ENCODE results near the gene HRH2. TPM values are rescaled to one million over a fixed set of nuclear protein-coding genes. Genes with fewer than 3 reads are reported as not detected.

HRH2 gene
- total and polyA plus RNA-seq, 3 experiments from 2014 or later, result 1.3 to 29.6 (median 28.9) TPM

DNA sequence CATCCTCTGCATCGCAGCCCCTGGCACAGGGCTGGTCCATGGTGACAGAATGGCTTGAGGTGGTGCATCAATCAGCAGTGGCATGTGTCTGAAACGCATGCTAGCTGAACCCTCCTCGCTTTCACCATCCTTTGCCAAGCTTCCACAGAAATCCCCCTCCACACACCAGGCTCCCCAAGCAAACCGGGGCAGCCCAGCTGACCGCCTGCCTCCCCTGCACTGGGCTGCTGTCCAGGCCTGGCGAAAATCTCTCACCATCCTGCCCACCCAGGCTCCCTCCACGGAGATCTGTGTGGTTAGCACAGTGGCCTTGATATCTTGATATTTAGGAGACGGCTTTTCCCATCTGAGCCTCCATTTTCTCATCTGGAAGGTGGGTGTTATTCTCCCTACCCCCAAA lies 905 bp upstream of the HRH2 start:
- H3K27ac Mint-ChIP-seq, result no peak overlapping the region
- no peak overlapping the region for H3K27ac ChIP-seq (ENCODE audit: low read depth, low read length)
- no peaks in the 10 kb centered on the region for H3K9me3 ChIP-seq (ENCODE audit: low read length)
- no peak for DNase-seq
- peaks cover 12 to 15% of the 10 kb centered on the region in 2 donors for H3K27me3 Mint-ChIP-seq
- H3K4me1 ChIP-seq (ENCODE audit: insufficient read depth, low read length), result peaks cover 74% of the 10 kb centered on the region
- H3K4me1 Mint-ChIP-seq, result peaks cover 65 to 74% (median 70%) of the 10 kb centered on the region in 3 donors
- H3K27me3 ChIP-seq (ENCODE audit: insufficient read depth, low read length, poor library complexity, severe bottlenecking), result no peaks in the 10 kb centered on the region
- H3K36me3 Mint-ChIP-seq, result no peaks in the 10 kb centered on the region
- no peaks in the 10 kb centered on the region for H3K36me3 ChIP-seq (ENCODE audit: insufficient read depth, low read length)
- ChIA-PET CTCF (interaction anchor here (0.7 to 0.9 kb wide), 2 partner anchors 123 to 209 kb away, joined by 3 to 4 read pairs; no protein-coding TSS in a partner anchor), POLR2A (no interaction called here)
- peak overlapping the region; percentile 79 to 92 (median 87) for H3K4me3 Mint-ChIP-seq
- no peak overlapping the region for H3K4me3 ChIP-seq (ENCODE audit: low read length)
- H3K9me3 Mint-ChIP-seq, result no peaks in the 10 kb centered on the region

- no peaks in the 10 kb centered on the region for H3K27me3 ChIP-seq (ENCODE audit: insufficient read depth, low read length, poor library complexity, severe bottlenecking)
- H3K4me1 ChIP-seq (ENCODE audit: insufficient read depth, low read length), result peaks cover 74% of the 10 kb centered on the region
- peak overlapping the region; percentile 83 to 94 (median 90) for H3K4me3 Mint-ChIP-seq
- H3K27ac ChIP-seq (ENCODE audit: low read depth, low read length), result no peak overlapping the region
- peaks cover 7 to 12% of the 10 kb centered on the region in 2 donors for H3K27me3 Mint-ChIP-seq
- peak in 3 of 5 donors; percentile 5 to 28 (median 8) for DNase-seq
- H3K4me3 ChIP-seq (ENCODE audit: low read length), result peak overlapping the region; percentile 71
- H3K9me3 ChIP-seq (ENCODE audit: low read length), result no peaks in the 10 kb centered on the region
- ChIA-PET CTCF (interaction anchor here (1.9 kb wide), 1 partner anchor 125 kb away, joined by 6 read pairs; no protein-coding TSS in a partner anchor), POLR2A (no interaction called here)
- peak overlapping the region in 5 of 8 donors; percentile 5 to 81 (median 43) for H3K27ac Mint-ChIP-seq
- no peaks in the 10 kb centered on the region for H3K36me3 Mint-ChIP-seq
- H3K36me3 ChIP-seq (ENCODE audit: insufficient read depth, low read length), result no peaks in the 10 kb centered on the region
- no peaks in the 10 kb centered on the region for H3K9me3 Mint-ChIP-seq
- peaks cover 56 to 70% (median 64%) of the 10 kb centered on the region in 3 donors for H3K4me1 Mint-ChIP-seq
Observed at GRCh38 chr5:175658299-175659145, 651 bp downstream of the HRH2 start.

- POLR2A ChIA-PET, result no interaction called here
- peaks cover 0 to 2% (median 0%) of the 10 kb centered on the region in 3 donors for H3K36me3 Mint-ChIP-seq
- H3K27ac Mint-ChIP-seq, result no peak overlapping the region
- no peaks in the 10 kb centered on the region for H3K36me3 ChIP-seq (ENCODE audit: insufficient read depth, low read length)
- no peak overlapping the region for H3K27ac ChIP-seq (ENCODE audit: low read depth, low read length)
- no peaks in the 10 kb centered on the region for H3K27me3 ChIP-seq (ENCODE audit: insufficient read depth, low read length, poor library complexity, severe bottlenecking)
- H3K4me3 Mint-ChIP-seq, result peak overlapping the region in 4 of 7 donors; percentile 56 to 90 (median 88)
- no peak overlapping the region for H3K4me3 ChIP-seq (ENCODE audit: low read length)
- peaks cover 48 to 60% (median 57%) of the 10 kb centered on the region in 3 donors for H3K4me1 Mint-ChIP-seq
- peaks cover 68% of the 10 kb centered on the region for H3K4me1 ChIP-seq (ENCODE audit: insufficient read depth, low read length)
- H3K9me3 ChIP-seq (ENCODE audit: low read length), result no peaks in the 10 kb centered on the region
- CTCF ChIA-PET, result interaction anchor here (1.9 kb wide), 1 partner anchor 126 kb away, joined by 6 read pairs; no protein-coding TSS in a partner anchor
- H3K27me3 Mint-ChIP-seq, result peaks cover 7 to 16% of the 10 kb centered on the region in 2 donors
- H3K9me3 Mint-ChIP-seq, result no peaks in the 10 kb centered on the region
- DNase-seq, result no peak
Observed at GRCh38 chr5:175659546-175660253, 1.8 kb downstream of the HRH2 start.

DNA sequence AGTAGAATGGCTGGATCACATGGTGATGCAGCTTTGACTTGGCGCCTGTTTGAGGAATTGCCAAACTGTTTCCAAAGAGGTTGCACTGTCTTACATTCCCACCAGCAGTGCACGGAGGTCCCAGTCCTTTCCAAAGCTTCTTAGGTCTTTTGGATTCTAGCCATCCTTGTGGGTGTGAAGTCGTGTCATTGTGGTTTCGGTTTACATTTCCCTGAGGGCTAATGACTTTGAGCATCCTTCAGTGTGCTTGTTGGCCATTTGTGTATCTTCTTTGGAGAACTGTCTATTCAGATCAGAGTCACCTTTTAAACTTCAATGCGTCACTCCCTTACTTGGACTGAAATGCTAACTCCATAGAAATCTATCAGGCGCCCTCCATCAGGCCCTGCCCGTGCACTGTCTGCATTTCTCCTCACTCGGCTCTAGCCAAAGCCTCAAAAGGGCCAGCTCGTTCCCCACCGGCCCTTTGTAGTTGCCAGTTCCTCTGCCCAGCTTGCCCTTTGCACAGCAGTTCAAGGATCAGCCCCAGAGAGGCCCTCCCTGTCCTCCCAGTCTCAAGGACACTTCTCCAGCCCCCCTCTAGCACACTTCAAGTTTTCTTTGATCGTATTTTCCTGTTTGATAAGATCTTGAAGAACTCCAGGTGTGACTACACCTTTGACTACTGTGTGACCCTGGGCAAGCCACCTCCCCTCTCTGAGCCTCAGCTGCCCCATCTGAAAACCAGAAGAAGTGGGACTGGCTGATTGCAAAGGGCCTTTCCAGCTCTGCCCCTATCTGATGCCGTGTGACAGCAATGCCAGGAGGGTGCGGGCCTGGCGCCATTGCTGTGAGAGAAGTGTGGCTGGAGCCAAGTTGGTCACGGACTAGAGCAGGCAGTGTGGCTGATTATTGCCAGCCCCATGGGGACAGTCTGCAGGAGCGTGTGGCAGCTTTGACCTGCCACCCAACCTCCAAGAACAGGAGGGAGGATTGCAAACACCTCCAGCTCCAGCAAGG lies 5.6 kb downstream of the HRH2 start:
- CTCF ChIA-PET, result interaction anchor here (0.6 to 2.8 kb wide), 2 partner anchors 15 to 129 kb away, joined by 3 to 7 read pairs; no protein-coding TSS in a partner anchor
- POLR2A ChIA-PET, result no interaction called here
- H3K27me3 Mint-ChIP-seq, result peaks cover 3 to 8% of the 10 kb centered on the region in 2 donors
- no peaks in the 10 kb centered on the region for H3K9me3 Mint-ChIP-seq
- Histone ChIP-seq H3K4me3 (ENCODE audit: low read length) (no peak overlapping the region), H3K9me3 (ENCODE audit: low read length) (no peaks in the 10 kb centered on the region), H3K36me3 (ENCODE audit: insufficient read depth, low read length) (no peaks in the 10 kb centered on the region), H3K4me1 (ENCODE audit: insufficient read depth, low read length) (peaks cover 39% of the 10 kb centered on the region), H3K27me3 (ENCODE audit: insufficient read depth, low read length, poor library complexity, severe bottlenecking) (no peaks in the 10 kb centered on the region), H3K27ac (ENCODE audit: low read depth, low read length) (no peak overlapping the region)
- H3K4me3 Mint-ChIP-seq, result no peak overlapping the region
- DNase-seq, result no peak
- no peak overlapping the region for H3K27ac Mint-ChIP-seq
- peaks cover 19 to 27% (median 24%) of the 10 kb centered on the region in 3 donors for H3K4me1 Mint-ChIP-seq
- H3K36me3 Mint-ChIP-seq, result peaks cover 0 to 4% (median 0%) of the 10 kb centered on the region in 3 donors

- no peak overlapping the region for H3K27ac Mint-ChIP-seq
- H3K4me1 ChIP-seq (ENCODE audit: insufficient read depth, low read length), result peaks cover 28% of the 10 kb centered on the region
- ChIA-PET CTCF (interaction anchor here (2.8 kb wide), 1 partner anchor 131 kb away, joined by 7 read pairs; no protein-coding TSS in a partner anchor), POLR2A (no interaction called here)
- H3K36me3 Mint-ChIP-seq, result peaks cover 0 to 4% (median 0%) of the 10 kb centered on the region in 3 donors
- H3K27ac ChIP-seq (ENCODE audit: low read depth, low read length), result no peak overlapping the region
- H3K9me3 Mint-ChIP-seq, result no peaks in the 10 kb centered on the region
- no peaks in the 10 kb centered on the region for H3K36me3 ChIP-seq (ENCODE audit: insufficient read depth, low read length)
- no peak overlapping the region for H3K4me3 Mint-ChIP-seq
- no peak overlapping the region for H3K4me3 ChIP-seq (ENCODE audit: low read length)
- H3K27me3 Mint-ChIP-seq, result peaks cover 4% of the 10 kb centered on the region in 2 donors
- H3K4me1 Mint-ChIP-seq, result peaks cover 13 to 22% (median 15%) of the 10 kb centered on the region in 3 donors
- no peaks in the 10 kb centered on the region for H3K9me3 ChIP-seq (ENCODE audit: low read length)
- DNase-seq, result no peak
- H3K27me3 ChIP-seq (ENCODE audit: insufficient read depth, low read length, poor library complexity, severe bottlenecking), result no peaks in the 10 kb centered on the region
Observed at GRCh38 chr5:175664723-175665122, 6.9 kb downstream of the HRH2 start.

DNA sequence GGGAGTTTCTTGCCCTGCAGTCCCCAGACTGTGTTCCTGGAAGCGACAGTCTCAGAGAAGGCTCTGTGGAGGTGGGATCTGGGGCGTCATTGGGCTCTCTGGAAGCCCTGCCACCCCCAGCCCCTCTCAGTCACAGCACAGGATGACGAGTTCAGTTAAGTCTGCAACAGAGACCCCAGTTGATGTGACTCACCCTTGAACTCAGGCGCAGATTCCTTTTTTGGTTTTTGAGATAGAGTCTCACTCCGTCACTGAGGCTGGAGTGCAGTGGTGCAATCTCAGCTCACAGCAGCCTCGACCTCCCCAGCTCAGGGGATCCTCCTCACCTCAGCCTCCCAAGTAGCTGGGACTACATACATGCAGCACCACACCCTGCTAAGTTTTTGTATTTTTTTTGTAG lies 8.3 kb downstream of the HRH2 start:
- Mint-ChIP-seq H3K9me3 (no peaks in the 10 kb centered on the region), H3K36me3 (peaks cover 0 to 4% (median 0%) of the 10 kb centered on the region in 3 donors), H3K4me1 (peaks cover 13 to 18% (median 15%) of the 10 kb centered on the region in 3 donors), H3K27ac (no peak overlapping the region), H3K27me3 (peaks cover 4% of the 10 kb centered on the region in 2 donors), H3K4me3 (no peak overlapping the region)
- H3K27ac ChIP-seq (ENCODE audit: low read depth, low read length), result no peak overlapping the region
- ChIA-PET POLR2A (no interaction called here), CTCF (no interaction called here)
- peaks cover 28% of the 10 kb centered on the region for H3K4me1 ChIP-seq (ENCODE audit: insufficient read depth, low read length)
- H3K27me3 ChIP-seq (ENCODE audit: insufficient read depth, low read length, poor library complexity, severe bottlenecking), result no peaks in the 10 kb centered on the region
- no peak for DNase-seq
- no peaks in the 10 kb centered on the region for H3K36me3 ChIP-seq (ENCODE audit: insufficient read depth, low read length)
- no peak overlapping the region for H3K4me3 ChIP-seq (ENCODE audit: low read length)
- no peaks in the 10 kb centered on the region for H3K9me3 ChIP-seq (ENCODE audit: low read length)

DNA sequence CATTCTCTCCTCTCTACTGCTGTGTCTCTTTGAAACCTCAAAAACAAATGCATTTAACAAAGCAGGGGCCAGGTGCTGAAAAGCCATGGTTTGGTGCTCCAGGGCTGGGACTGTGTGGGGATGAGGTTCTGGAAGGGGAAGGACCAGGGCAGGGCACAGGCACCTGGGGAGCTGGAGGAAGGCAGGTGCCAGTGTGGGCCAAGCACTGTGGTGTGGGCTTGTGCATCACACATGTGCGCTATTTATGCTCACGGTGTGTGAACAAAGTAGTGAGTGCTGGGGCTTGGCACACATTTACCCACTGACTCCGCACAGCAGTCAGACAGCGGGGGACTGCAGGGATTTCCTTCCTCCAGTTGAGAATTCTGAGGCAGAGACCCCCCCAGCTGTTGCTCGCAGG lies 10.1 kb downstream of the HRH2 start:
- CTCF ChIA-PET, result interaction anchor here (1.5 kb wide), 1 partner anchor 15 kb away, joined by 3 read pairs; no protein-coding TSS in a partner anchor
- no peak overlapping the region for H3K27ac Mint-ChIP-seq
- POLR2A ChIA-PET, result no interaction called here
- Histone ChIP-seq H3K4me1 (ENCODE audit: insufficient read depth, low read length) (peaks cover 18% of the 10 kb centered on the region), H3K36me3 (ENCODE audit: insufficient read depth, low read length) (no peaks in the 10 kb centered on the region), H3K27ac (ENCODE audit: low read depth, low read length) (no peak overlapping the region), H3K4me3 (ENCODE audit: low read length) (no peak overlapping the region), H3K27me3 (ENCODE audit: insufficient read depth, low read length, poor library complexity, severe bottlenecking) (no peaks in the 10 kb centered on the region), H3K9me3 (ENCODE audit: low read length) (no peaks in the 10 kb centered on the region)
- peaks cover 8 to 13% (median 11%) of the 10 kb centered on the region in 3 donors for H3K4me1 Mint-ChIP-seq
- peaks cover 4 to 7% of the 10 kb centered on the region in 2 donors for H3K27me3 Mint-ChIP-seq
- no peak for DNase-seq
- H3K36me3 Mint-ChIP-seq, result peaks cover 0 to 4% (median 0%) of the 10 kb centered on the region in 3 donors
- H3K4me3 Mint-ChIP-seq, result no peak overlapping the region
- H3K9me3 Mint-ChIP-seq, result no peaks in the 10 kb centered on the region

All from CD8-positive, alpha-beta memory T cell (primary cell).